GM19035 (cell line): ENCODE measurements around the gene ZBTB5.
A peak's percentile ranks its signal among the peaks of the same experiment; 100 is the strongest.
"Not testable (repeated sequence)": the region's sequence is repeated elsewhere in the genome, so short reads cannot be mapped to it uniquely, and the experiment has no call there.

Source experiments
- ATAC-seq: cut with Tn5 transposase; IDR thresholded peaks from one replicate; pipeline ENCODE4 v1.9.1; 2021; ENCODE audit not compliant: unreplicated experiment

ZBTB5 gene

GRCh38 chr9:37407468-37407867 is 57.8 kb downstream of the ZBTB5 start:
- ATAC-seq = no peak

- no peak for ATAC-seq
These were observed 58.4 kb downstream of the ZBTB5 start for GRCh38 chr9:37406603-37407401.

- ATAC-seq = no peak
These were observed 59.4 kb downstream of the ZBTB5 start for GRCh38 chr9:37405764-37406380.

GRCh38 chr9:37405350-37405749 is 59.9 kb downstream of the ZBTB5 start:
- ATAC-seq = no peak

- no peak for ATAC-seq
These were observed 60.7 kb downstream of the ZBTB5 start for GRCh38 chr9:37404590-37404989.

- no peak for ATAC-seq
These were observed 65.9 kb downstream of the ZBTB5 start for GRCh38 chr9:37399336-37399735.

GRCh38 chr9:37398464-37399025 is 66.7 kb downstream of the ZBTB5 start:
- ATAC-seq = no peak

GRCh38 chr9:37397948-37398347 is 67.3 kb downstream of the ZBTB5 start:
- ATAC-seq = not testable (repeated sequence)

- no peak for ATAC-seq
These were observed 69.6 kb downstream of the ZBTB5 start for GRCh38 chr9:37395663-37396062.

- ATAC-seq = no peak
These were observed 70.0 kb downstream of the ZBTB5 start for GRCh38 chr9:37395229-37395628.

- ATAC-seq = no peak
These were observed 73.0 kb downstream of the ZBTB5 start for GRCh38 chr9:37392272-37392671.

- ATAC-seq = peak; percentile 97
These were observed 74.5 kb downstream of the ZBTB5 start for GRCh38 chr9:37390759-37391158.
